Mucosa of rectum (tissue), 2 donors: ENCODE data around the gene NXF2B.
"Not testable (repeated sequence)": the region's sequence is repeated elsewhere in the genome, so short reads cannot be mapped to it uniquely, and the experiment has no call there.

ENCODE experiments used
- H3K27ac ChIP-seq, 2 donors: one replicate each; pipeline ENCODE4 v1.7.0; 2013; ENCODE audit warnings: inconsistent platforms in 2 of 2, low read depth in 2 of 2, low read length in 2 of 2
- H3K27me3 ChIP-seq, 2 donors: one replicate each; pipeline ENCODE4 v1.7.0; 2013; ENCODE audit warnings: low read length in 2 of 2; ENCODE audit not compliant: control insufficient read depth in 2 of 2, insufficient read depth in 2 of 2
- H3K36me3 ChIP-seq, 2 donors: one replicate each; pipeline ENCODE4 v1.7.0; 2013; ENCODE audit warnings: low read length in 2 of 2; ENCODE audit not compliant: control insufficient read depth in 2 of 2, insufficient read depth in 2 of 2
- H3K4me1 ChIP-seq, 2 donors: one replicate each; pipeline ENCODE4 v1.7.0; 2013; ENCODE audit warnings: low read length in 2 of 2, mild to moderate bottlenecking in 1 of 2; ENCODE audit not compliant: control insufficient read depth in 2 of 2, insufficient read depth in 2 of 2
- H3K4me3 ChIP-seq, 2 donors: one replicate each; pipeline ENCODE4 v1.7.0; 2013; ENCODE audit warnings: low read length in 2 of 2
- H3K9ac ChIP-seq, 2 donors: one replicate each; pipeline ENCODE4 v1.7.0; 2013; ENCODE audit warnings: low read length in 2 of 2, low read depth in 1 of 2, mild to moderate bottlenecking in 1 of 2
- H3K9me3 ChIP-seq, 2 donors: one replicate each; pipeline ENCODE4 v1.7.0; 2013; ENCODE audit warnings: low read length in 2 of 2; ENCODE audit not compliant: control insufficient read depth in 2 of 2
- donor health status: healthy.
- donor health status: Normal muscosa, but diverticular disease.

Gene NXF2B, protein sequence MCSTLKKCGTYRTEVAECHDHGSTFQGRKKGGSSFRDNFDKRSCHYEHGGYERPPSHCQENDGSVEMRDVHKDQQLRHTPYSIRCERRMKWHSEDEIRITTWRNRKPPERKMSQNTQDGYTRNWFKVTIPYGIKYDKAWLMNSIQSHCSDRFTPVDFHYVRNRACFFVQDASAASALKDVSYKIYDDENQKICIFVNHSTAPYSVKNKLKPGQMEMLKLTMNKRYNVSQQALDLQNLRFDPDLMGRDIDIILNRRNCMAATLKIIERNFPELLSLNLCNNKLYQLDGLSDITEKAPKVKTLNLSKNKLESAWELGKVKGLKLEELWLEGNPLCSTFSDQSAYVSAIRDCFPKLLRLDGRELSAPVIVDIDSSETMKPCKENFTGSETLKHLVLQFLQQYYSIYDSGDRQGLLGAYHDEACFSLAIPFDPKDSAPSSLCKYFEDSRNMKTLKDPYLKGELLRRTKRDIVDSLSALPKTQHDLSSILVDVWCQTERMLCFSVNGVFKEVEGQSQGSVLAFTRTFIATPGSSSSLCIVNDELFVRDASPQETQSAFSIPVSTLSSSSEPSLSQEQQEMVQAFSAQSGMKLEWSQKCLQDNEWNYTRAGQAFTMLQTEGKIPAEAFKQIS

DNA sequence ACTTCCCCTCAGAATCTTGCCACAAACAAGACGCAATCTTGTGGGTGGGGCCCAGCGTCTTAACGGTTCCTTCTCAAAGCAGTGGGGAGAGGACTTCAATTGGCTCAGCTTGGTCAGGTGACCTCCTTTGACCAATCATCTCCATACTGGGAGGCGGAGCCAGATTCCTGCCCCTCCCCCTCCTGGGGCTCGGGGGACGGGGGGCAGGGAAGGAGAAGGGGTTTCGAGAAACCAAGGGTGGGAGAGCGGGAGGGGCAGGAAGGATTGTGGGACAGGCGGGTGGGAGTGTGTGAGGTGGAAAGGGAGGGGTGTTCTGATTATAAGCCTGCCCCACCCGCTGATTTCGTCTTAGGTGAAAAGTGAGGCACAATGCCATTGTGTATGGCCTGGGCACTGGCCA lies at the start of gene NXF2B:
Gene NXF2B (minus strand): TSS at position 101 of the 400 bp plus-strand sequence. CDS start 59,972 bp downstream, outside the sequence.
- H3K4me3 ChIP-seq, H3K27me3 ChIP-seq, H3K4me1 ChIP-seq, H3K27ac ChIP-seq, H3K36me3 ChIP-seq, H3K9ac ChIP-seq, H3K9me3 ChIP-seq: not testable (repeated sequence)

DNA sequence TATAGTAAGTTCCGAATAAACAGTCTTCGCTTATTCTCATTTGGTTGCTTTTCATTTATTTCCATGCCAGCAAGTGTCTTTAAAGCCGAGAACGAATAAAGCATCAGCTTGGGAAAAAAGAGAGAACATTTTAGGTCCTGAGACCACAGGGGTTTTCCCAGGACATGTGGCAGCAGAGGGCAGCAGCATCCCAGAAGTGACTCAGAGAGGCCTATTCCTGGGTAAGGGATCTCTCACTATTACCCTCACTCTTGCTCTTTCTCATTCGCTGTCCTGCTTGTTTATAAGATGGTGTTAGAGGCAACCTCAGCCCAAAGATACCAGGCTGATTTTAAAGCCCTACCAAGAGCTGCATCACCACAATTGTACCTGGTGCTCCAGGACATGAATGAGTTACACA lies 39.0 kb upstream of the NXF2B start:
- not testable (repeated sequence) for H3K4me1 ChIP-seq, H3K36me3 ChIP-seq, H3K9me3 ChIP-seq, H3K27ac ChIP-seq, H3K27me3 ChIP-seq, H3K4me3 ChIP-seq, H3K9ac ChIP-seq

DNA sequence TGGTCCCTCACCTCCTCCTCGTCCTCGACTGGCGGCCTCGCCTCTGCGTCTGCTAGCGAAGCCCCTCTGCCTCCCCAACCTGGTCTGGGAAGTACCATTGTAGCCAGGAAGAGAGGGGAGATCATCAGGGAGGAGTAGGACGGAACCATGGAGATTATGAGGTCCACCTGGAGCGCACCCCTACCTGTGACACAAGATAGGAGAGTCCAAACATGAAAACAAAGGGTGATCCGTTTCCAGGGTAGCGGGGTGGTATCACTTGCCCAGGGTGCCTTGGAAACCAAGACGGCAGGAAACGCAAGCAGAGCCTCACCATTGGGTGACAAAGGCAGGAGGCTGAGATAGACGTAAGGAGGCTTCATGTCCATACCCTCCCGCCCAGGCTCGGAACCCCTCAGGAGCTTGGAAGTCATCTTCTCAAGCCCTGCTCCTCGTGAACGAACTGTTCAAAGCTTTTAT lies 32.0 kb upstream of the NXF2B start, which contains the start of gene TCP11X2:
Gene TCP11X2 (minus strand): TSS at position 51 of the 459 bp plus-strand sequence.
- H3K4me1 ChIP-seq, H3K9me3 ChIP-seq, H3K36me3 ChIP-seq, H3K4me3 ChIP-seq, H3K27ac ChIP-seq, H3K9ac ChIP-seq, H3K27me3 ChIP-seq: not testable (repeated sequence)

DNA sequence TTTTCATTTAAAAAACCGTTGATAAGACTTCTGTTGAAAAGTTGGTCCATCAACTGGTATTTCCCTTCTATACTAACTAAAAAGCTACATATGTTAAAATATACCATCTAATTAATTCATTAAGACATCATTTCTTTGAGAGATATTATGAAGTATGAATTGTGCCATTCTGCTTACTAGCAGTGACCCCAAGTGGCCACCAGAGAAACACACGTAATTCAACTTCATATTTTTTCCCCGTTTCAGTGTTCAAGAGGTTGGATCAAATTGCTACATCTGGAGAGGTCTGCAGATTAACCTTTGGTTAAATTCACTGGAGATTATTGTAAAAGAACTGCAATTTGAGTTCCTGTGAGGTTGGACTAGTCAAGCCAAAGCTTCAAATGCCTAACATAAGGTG lies 30.4 kb upstream of the NXF2B start:
- not testable (repeated sequence) for H3K9ac ChIP-seq, H3K27ac ChIP-seq, H3K9me3 ChIP-seq, H3K36me3 ChIP-seq, H3K27me3 ChIP-seq, H3K4me1 ChIP-seq, H3K4me3 ChIP-seq

DNA sequence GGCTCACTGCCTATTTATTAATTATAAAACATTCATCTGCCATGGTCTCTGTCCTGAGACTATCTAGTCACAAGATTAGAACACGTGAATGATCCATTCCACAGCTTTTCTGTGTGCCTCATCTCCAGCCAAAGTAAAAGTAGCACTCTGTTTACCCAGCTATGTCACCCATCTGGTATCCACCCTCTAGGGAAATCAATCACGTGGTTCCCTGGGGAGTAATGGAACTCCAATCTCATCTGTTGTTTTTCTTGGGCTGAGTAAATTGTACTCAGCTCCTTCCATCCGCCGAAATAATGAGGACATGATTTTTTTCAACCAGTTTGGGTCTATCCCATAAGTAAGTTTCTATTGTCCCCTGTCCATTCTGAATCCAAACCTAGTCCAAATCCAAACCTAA lies 18.8 kb upstream of the NXF2B start:
- H3K27ac ChIP-seq = not testable (repeated sequence)

DNA sequence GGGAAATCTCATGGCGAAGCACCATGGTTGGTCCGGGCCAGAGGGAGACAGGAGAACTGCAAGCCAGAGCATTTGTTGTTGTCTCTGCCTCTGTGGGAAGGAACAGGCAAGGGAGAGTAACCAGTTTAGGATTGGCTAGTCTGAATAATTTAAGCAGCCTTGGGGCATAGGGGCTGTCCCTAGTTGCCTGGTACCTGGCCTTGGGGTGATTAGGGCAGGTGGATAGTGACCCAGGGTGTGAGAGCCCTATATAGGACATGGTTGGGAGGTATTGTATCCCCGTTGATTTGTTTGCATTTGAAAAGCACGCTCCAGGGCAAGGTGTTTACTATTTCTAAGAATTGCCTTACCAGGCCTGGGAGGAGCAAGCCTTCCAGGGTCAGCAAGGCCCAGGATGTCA lies 25.3 kb downstream of the NXF2B start:
- not testable (repeated sequence) for H3K4me1 ChIP-seq, H3K27ac ChIP-seq, H3K9ac ChIP-seq, H3K9me3 ChIP-seq, H3K27me3 ChIP-seq, H3K4me3 ChIP-seq, H3K36me3 ChIP-seq

More for the DNA sequence above, 18.8 kb upstream of the NXF2B start:
- not testable (repeated sequence) for H3K4me3 ChIP-seq, H3K27me3 ChIP-seq, H3K36me3 ChIP-seq, H3K9ac ChIP-seq, H3K9me3 ChIP-seq, H3K4me1 ChIP-seq

DNA sequence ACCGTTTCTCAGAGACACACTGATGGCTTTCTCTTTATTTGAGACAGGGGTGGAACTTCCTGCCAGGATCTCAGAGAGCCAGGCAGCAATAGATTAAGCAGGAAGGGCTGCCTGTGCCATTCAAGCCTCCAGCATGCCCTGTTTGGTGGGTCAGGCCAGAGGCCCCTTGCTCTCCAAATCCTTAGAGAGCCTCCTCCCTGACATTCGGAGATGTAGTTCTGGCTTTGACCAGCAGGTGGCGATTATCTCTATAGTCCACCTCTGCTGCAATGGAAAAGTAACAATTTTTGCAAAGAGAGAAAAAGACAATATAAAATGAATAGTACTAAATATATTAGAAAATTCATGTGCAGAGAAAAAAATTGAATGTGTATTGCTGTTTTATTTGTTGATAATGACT lies 93.9 kb downstream of the NXF2B start:
- Histone ChIP-seq H3K36me3 (no peaks in the 10 kb centered on the region), H3K9ac (no peak overlapping the region), H3K27ac (no peak overlapping the region)

DNA sequence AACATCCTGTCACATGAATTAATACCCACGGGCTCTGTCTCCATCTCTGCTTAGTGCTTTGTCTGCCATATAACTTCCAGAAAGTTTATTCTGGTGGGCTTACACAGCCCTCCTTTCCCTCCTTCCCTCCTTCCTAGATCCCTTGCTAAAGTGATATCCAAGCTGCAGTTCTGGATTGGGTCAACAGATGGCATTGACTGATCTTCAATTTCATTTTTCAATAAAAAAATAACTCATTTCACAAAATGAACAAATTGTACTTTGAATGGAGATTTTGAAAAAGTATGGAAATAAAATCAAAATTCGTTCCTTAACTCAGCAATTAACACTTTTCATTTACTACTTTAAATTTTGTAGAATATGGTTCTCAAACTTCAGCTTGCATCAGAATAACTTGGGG lies 97.9 kb downstream of the NXF2B start:
- no peak overlapping the region for H3K4me3 ChIP-seq
- H3K36me3 ChIP-seq = no peaks in the 10 kb centered on the region
- H3K27me3 ChIP-seq = peaks cover 3% of the 10 kb centered on the region in 2 donors
- no peaks in the 10 kb centered on the region for H3K4me1 ChIP-seq
- no peak overlapping the region for H3K27ac ChIP-seq
- H3K9ac ChIP-seq = no peak overlapping the region
- H3K9me3 ChIP-seq = no peaks in the 10 kb centered on the region

More for the DNA sequence above, 93.9 kb downstream of the NXF2B start:
- Histone ChIP-seq H3K27me3 (peaks cover 3 to 4% of the 10 kb centered on the region in 2 donors), H3K9me3 (no peaks in the 10 kb centered on the region), H3K4me3 (no peak overlapping the region), H3K4me1 (no peaks in the 10 kb centered on the region)

DNA sequence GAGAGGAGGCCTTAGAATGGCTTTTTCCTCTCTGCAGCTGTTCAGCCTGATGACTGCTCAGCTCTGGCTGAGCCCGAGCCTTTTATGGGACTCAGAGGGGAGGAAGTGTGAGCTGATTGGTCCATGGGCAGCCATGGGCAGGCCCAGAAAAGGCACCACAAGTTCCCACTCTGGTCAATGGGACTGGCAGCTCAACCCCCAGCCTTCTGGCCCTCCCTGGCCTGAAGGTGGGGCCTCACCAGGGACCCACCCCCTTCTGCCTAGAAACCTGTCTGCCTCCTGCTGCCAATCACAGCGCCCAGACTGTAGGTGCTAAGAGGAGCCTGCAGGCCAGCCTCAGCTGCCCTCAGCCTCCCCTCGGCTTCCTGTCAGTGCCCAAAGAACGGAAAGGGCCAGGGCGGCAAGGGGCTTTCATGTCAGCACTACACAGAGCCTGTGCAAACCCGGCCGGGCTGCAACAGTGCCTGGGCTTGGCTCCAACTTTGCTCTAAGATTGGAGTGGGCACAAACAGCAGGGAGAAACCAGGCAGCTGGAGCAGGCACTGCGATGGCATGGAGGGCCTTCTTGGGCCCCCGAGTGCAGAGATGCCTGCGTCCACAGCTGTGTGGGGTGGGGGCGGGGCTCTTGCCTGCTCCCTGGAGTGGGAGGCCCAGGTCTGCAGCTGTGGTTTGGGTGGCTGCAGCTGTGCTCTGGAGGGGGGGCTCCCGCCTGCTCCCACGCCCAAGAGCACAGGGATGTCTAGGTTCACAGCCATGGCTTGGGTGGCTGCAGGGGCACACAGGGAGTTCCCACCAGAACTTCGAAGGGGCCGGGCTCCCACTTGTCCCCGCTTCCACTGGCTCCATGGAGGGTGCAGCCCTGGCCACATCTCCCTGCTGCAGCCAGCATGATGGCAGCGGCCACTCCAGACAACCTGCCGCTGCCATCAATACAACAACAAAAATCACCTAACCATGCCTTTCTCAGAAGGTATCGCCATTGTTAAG lies 100.2 kb downstream of the NXF2B start:
- Histone ChIP-seq H3K9ac (no peak overlapping the region), H3K27ac (no peak overlapping the region), H3K36me3 (no peaks in the 10 kb centered on the region), H3K4me1 (no peaks in the 10 kb centered on the region), H3K27me3 (peaks cover 1 to 3% of the 10 kb centered on the region in 2 donors), H3K4me3 (no peak overlapping the region), H3K9me3 (no peaks in the 10 kb centered on the region)

DNA sequence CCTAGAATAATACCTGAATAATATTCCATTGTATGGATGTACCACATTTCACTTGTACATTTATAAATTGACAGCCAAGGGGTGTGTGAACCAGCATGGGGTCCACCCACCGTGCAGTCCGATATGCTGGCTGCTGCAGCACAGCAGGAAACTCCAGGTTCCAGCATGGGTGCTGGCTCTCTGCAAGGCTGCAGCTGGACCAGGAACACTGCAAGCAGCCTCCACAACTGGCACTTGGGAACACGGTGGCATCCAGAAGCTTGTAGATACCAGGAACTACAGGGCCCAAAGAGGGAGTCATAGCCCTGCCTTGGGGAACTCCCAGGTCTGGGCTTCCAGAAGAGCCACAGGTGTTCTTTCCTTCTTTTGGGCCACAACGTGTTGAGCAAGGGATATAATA lies 101.6 kb downstream of the NXF2B start:
- Histone ChIP-seq H3K36me3 (no peaks in the 10 kb centered on the region), H3K9ac (no peak overlapping the region), H3K4me3 (no peak overlapping the region), H3K27ac (no peak overlapping the region), H3K4me1 (no peaks in the 10 kb centered on the region), H3K27me3 (peaks cover 0 to 3% of the 10 kb centered on the region in 2 donors), H3K9me3 (no peaks in the 10 kb centered on the region)
